G401 (cell line): ENCODE data around the gene EYA4. TPM values are rescaled to one million over a fixed set of nuclear protein-coding genes. Genes with fewer than 3 reads are reported as not detected.

Experiments
- DNase-seq: peaks from one replicate; pipeline ENCODE4 v3.0.0-alpha.2; 2015; ENCODE audit warnings: low spot score
- in situ Hi-C: cut with HindIII; loops from 2 replicates; pipeline ENCODE4 v1.10.0; 2016; ENCODE audit warnings: low sequenced_read_pairs, mixed read lengths
- total RNA-seq: library from RNA; depleted of rRNA; stranded (reverse); fragments of >200 nt; shearing (Covaris generic); gene quantifications from 2 replicates; pipeline ENCODE4 v1.2.3, GENCODE V29; 2014

Gene EYA4
- total RNA-seq, 1 experiment from 2014 or later = not detected

- no peak for DNase-seq
- in situ Hi-C loops = no loop called here
These were observed 237.5 kb downstream of the EYA4 start for GRCh38 chr6:133478673-133479072.

- no peak for DNase-seq
- in situ Hi-C loops = no loop called here
These were observed 246.0 kb downstream of the EYA4 start for GRCh38 chr6:133487174-133487573.

- no peak for DNase-seq
- in situ Hi-C loops = no loop called here
These were observed 254.2 kb downstream of the EYA4 start for GRCh38 chr6:133495205-133495903.

- no peak for DNase-seq
- in situ Hi-C loops = no loop called here
These were observed 258.5 kb downstream of the EYA4 start for GRCh38 chr6:133499662-133500061.

GRCh38 chr6:133501675-133502270, 260.6 kb downstream of the EYA4 start:
- in situ Hi-C loops = no loop called here
- no peak for DNase-seq

- DNase-seq = no peak
- in situ Hi-C loops = no loop called here
These were observed 261.5 kb downstream of the EYA4 start for GRCh38 chr6:133502441-133503335.

- in situ Hi-C loops = no loop called here
- DNase-seq = no peak
These were observed 262.2 kb downstream of the EYA4 start for GRCh38 chr6:133503336-133503729.

- no peak for DNase-seq
These were observed 263.0 kb downstream of the EYA4 start for GRCh38 chr6:133504158-133504557.

GRCh38 chr6:133504761-133505160, 263.6 kb downstream of the EYA4 start:
- in situ Hi-C loops = no loop called here
- peak; percentile 4 for DNase-seq

More at GRCh38 chr6:133504158-133504557, 263.0 kb downstream of the EYA4 start:
- in situ Hi-C loops = no loop called here

GRCh38 chr6:133505681-133506080, 264.5 kb downstream of the EYA4 start:
- no peak for DNase-seq
- in situ Hi-C loops = no loop called here

- in situ Hi-C loops = no loop called here
- peak; percentile 63 for DNase-seq
These were observed 271.4 kb downstream of the EYA4 start for GRCh38 chr6:133512410-133513016.

GRCh38 chr6:133523816-133524215, 282.7 kb downstream of the EYA4 start:
- in situ Hi-C loops = no loop called here
- DNase-seq = no peak

- in situ Hi-C loops = no loop called here
- DNase-seq = no peak
These were observed 285.3 kb downstream of the EYA4 start for GRCh38 chr6:133526436-133526835.

GRCh38 chr6:133528566-133528965, 287.4 kb downstream of the EYA4 start:
- in situ Hi-C loops = no loop called here
- no peak for DNase-seq

GRCh38 chr6:133532908-133533307, 291.8 kb downstream of the EYA4 start:
- in situ Hi-C loops = no loop called here

GRCh38 chr6:133539502-133540259, 298.5 kb downstream of the EYA4 start:
- in situ Hi-C loops = no loop called here
- DNase-seq = no peak

More at GRCh38 chr6:133532908-133533307, 291.8 kb downstream of the EYA4 start:
- DNase-seq = no peak

- in situ Hi-C loops = no loop called here
- no peak for DNase-seq
These were observed 299.2 kb downstream of the EYA4 start for GRCh38 chr6:133540361-133540760.

GRCh38 chr6:133541040-133541439, 299.9 kb downstream of the EYA4 start:
- in situ Hi-C loops = no loop called here
- no peak for DNase-seq
